T-helper 2 cell treated with Interferon-gamma antibody and Interleukin-4, amounts not matched to agents 5 μg/mL and 100 μg/mL, for 36 hours (primary cell): ENCODE results near the gene PGK2.
"Not testable (repeated sequence)": the region's sequence is repeated elsewhere in the genome, so short reads cannot be mapped to it uniquely, and the experiment has no call there.

ENCODE experiments used
- DNase-seq: peaks from one replicate; pipeline ENCODE4 v3.0.0; 2021; ENCODE audit warnings: low spot score
- H3K27ac Mint-ChIP-seq: one replicate; pipeline ENCODE4 v1.8.0; 2021; ENCODE audit warnings: mild to moderate bottlenecking, mixed read lengths
- H3K27me3 Mint-ChIP-seq: one replicate; pipeline ENCODE4 v1.8.0; 2021; ENCODE audit warnings: low read depth, mixed read lengths
- H3K36me3 Mint-ChIP-seq: one replicate; pipeline ENCODE4 v1.8.0; 2021; ENCODE audit warnings: low read depth, mixed read lengths
- H3K4me1 Mint-ChIP-seq: one replicate; pipeline ENCODE4 v1.8.0; 2021; ENCODE audit warnings: low read depth, mixed read lengths
- H3K4me3 Mint-ChIP-seq: one replicate; pipeline ENCODE4 v1.8.0; 2022; ENCODE audit warnings: mild to moderate bottlenecking, moderate library complexity, mixed read lengths
- H3K9me3 Mint-ChIP-seq: one replicate; pipeline ENCODE4 v1.8.0; 2021; ENCODE audit warnings: mixed read lengths

Gene PGK2

GRCh38 chr6:49787176-49787575 is at the start of gene PGK2:
PGK2 (minus strand) TSS chr6:49787285; CDS start chr6:49787187, 98 bp downstream.
- no peaks in the 10 kb centered on the region for H3K4me1 Mint-ChIP-seq
- no peak within 1 kb of the TSS for H3K27ac Mint-ChIP-seq
- H3K9me3 Mint-ChIP-seq = no peaks in the 10 kb centered on the region

GRCh38 chr6:49835140-49835539 is 48.1 kb upstream of the PGK2 start:
- no peaks in the 10 kb centered on the region for H3K4me1 Mint-ChIP-seq

More at GRCh38 chr6:49787176-49787575, at the start of gene PGK2:
- Mint-ChIP-seq H3K4me3 (no peak within 1 kb of the TSS), H3K36me3 (no peaks in the 10 kb centered on the region), H3K27me3 (no peaks in the 10 kb centered on the region)
- DNase-seq = no peak

GRCh38 chr6:49833386-49833785 is 46.3 kb upstream of the PGK2 start:
- no peak overlapping the region for H3K4me3 Mint-ChIP-seq
- no peaks in the 10 kb centered on the region for H3K4me1 Mint-ChIP-seq
- no peak for DNase-seq
- no peaks in the 10 kb centered on the region for H3K9me3 Mint-ChIP-seq
- H3K27ac Mint-ChIP-seq = no peak overlapping the region
- no peaks in the 10 kb centered on the region for H3K36me3 Mint-ChIP-seq
- no peaks in the 10 kb centered on the region for H3K27me3 Mint-ChIP-seq

More at GRCh38 chr6:49835140-49835539, 48.1 kb upstream of the PGK2 start:
- no peak overlapping the region for H3K4me3 Mint-ChIP-seq
- no peak overlapping the region for H3K27ac Mint-ChIP-seq
- H3K36me3 Mint-ChIP-seq = no peaks in the 10 kb centered on the region
- no peaks in the 10 kb centered on the region for H3K9me3 Mint-ChIP-seq
- H3K27me3 Mint-ChIP-seq = no peaks in the 10 kb centered on the region
- no peak for DNase-seq

GRCh38 chr6:49826743-49827406 is 39.8 kb upstream of the PGK2 start:
- H3K4me1 Mint-ChIP-seq = no peaks in the 10 kb centered on the region
- H3K9me3 Mint-ChIP-seq = no peaks in the 10 kb centered on the region
- no peak overlapping the region for H3K27ac Mint-ChIP-seq
- no peak for DNase-seq
- no peak overlapping the region for H3K4me3 Mint-ChIP-seq
- no peaks in the 10 kb centered on the region for H3K36me3 Mint-ChIP-seq
- no peaks in the 10 kb centered on the region for H3K27me3 Mint-ChIP-seq

- no peak for DNase-seq
- H3K27me3 Mint-ChIP-seq = no peaks in the 10 kb centered on the region
- no peaks in the 10 kb centered on the region for H3K36me3 Mint-ChIP-seq
- H3K9me3 Mint-ChIP-seq = no peaks in the 10 kb centered on the region
- H3K27ac Mint-ChIP-seq = no peak overlapping the region
- H3K4me3 Mint-ChIP-seq = no peak overlapping the region
- H3K4me1 Mint-ChIP-seq = no peaks in the 10 kb centered on the region
These were observed 28.1 kb upstream of the PGK2 start for GRCh38 chr6:49815166-49815565.

GRCh38 chr6:49813248-49813647 is 26.2 kb upstream of the PGK2 start:
- H3K27me3 Mint-ChIP-seq = no peaks in the 10 kb centered on the region
- no peak overlapping the region for H3K27ac Mint-ChIP-seq
- H3K4me3 Mint-ChIP-seq = no peak overlapping the region
- no peak for DNase-seq
- H3K9me3 Mint-ChIP-seq = no peaks in the 10 kb centered on the region
- no peaks in the 10 kb centered on the region for H3K4me1 Mint-ChIP-seq
- no peaks in the 10 kb centered on the region for H3K36me3 Mint-ChIP-seq

GRCh38 chr6:49806145-49806544 is 19.1 kb upstream of the PGK2 start:
- Mint-ChIP-seq H3K4me3 (no peak overlapping the region), H3K27me3 (no peaks in the 10 kb centered on the region), H3K9me3 (peaks cover 4% of the 10 kb centered on the region), H3K36me3 (no peaks in the 10 kb centered on the region), H3K4me1 (no peaks in the 10 kb centered on the region), H3K27ac (no peak overlapping the region)
- no peak for DNase-seq

- no peaks in the 10 kb centered on the region for H3K4me1 Mint-ChIP-seq
- H3K9me3 Mint-ChIP-seq = peaks cover 4% of the 10 kb centered on the region
- no peak for DNase-seq
- H3K36me3 Mint-ChIP-seq = no peaks in the 10 kb centered on the region
- no peak overlapping the region for H3K27ac Mint-ChIP-seq
- no peaks in the 10 kb centered on the region for H3K27me3 Mint-ChIP-seq
- no peak overlapping the region for H3K4me3 Mint-ChIP-seq
These were observed 18.2 kb upstream of the PGK2 start for GRCh38 chr6:49805246-49805645.

- no peaks in the 10 kb centered on the region for H3K27me3 Mint-ChIP-seq
- H3K9me3 Mint-ChIP-seq = peaks cover 4% of the 10 kb centered on the region
- no peak overlapping the region for H3K4me3 Mint-ChIP-seq
- H3K27ac Mint-ChIP-seq = no peak overlapping the region
- no peaks in the 10 kb centered on the region for H3K36me3 Mint-ChIP-seq
- H3K4me1 Mint-ChIP-seq = no peaks in the 10 kb centered on the region
- DNase-seq = no peak
These were observed 14.4 kb upstream of the PGK2 start for GRCh38 chr6:49801525-49801924.

GRCh38 chr6:49799090-49799489 is 12.0 kb upstream of the PGK2 start:
- Mint-ChIP-seq H3K27me3 (no peaks in the 10 kb centered on the region), H3K36me3 (no peaks in the 10 kb centered on the region), H3K9me3 (no peaks in the 10 kb centered on the region), H3K4me1 (no peaks in the 10 kb centered on the region), H3K27ac (no peak overlapping the region), H3K4me3 (no peak overlapping the region)
- no peak for DNase-seq

GRCh38 chr6:49796842-49797455 is 9.9 kb upstream of the PGK2 start:
- H3K27ac Mint-ChIP-seq, H3K36me3 Mint-ChIP-seq, H3K4me3 Mint-ChIP-seq, H3K9me3 Mint-ChIP-seq, H3K4me1 Mint-ChIP-seq, DNase-seq, H3K27me3 Mint-ChIP-seq: not testable (repeated sequence)

- no peak overlapping the region for H3K27ac Mint-ChIP-seq
- H3K9me3 Mint-ChIP-seq = no peaks in the 10 kb centered on the region
- DNase-seq = no peak
- no peak overlapping the region for H3K4me3 Mint-ChIP-seq
- H3K4me1 Mint-ChIP-seq = no peaks in the 10 kb centered on the region
- no peaks in the 10 kb centered on the region for H3K27me3 Mint-ChIP-seq
- H3K36me3 Mint-ChIP-seq = no peaks in the 10 kb centered on the region
These were observed 3.3 kb upstream of the PGK2 start for GRCh38 chr6:49790341-49790740.

- no peak overlapping the region for H3K27ac Mint-ChIP-seq
- no peak for DNase-seq
- H3K27me3 Mint-ChIP-seq = no peaks in the 10 kb centered on the region
- H3K9me3 Mint-ChIP-seq = no peaks in the 10 kb centered on the region
- no peaks in the 10 kb centered on the region for H3K36me3 Mint-ChIP-seq
- no peaks in the 10 kb centered on the region for H3K4me1 Mint-ChIP-seq
- H3K4me3 Mint-ChIP-seq = no peak overlapping the region
These were observed 2.8 kb downstream of the PGK2 start for GRCh38 chr6:49784272-49784671.

GRCh38 chr6:49782725-49783124 is 4.4 kb downstream of the PGK2 start:
- Mint-ChIP-seq H3K36me3 (no peaks in the 10 kb centered on the region), H3K27me3 (no peaks in the 10 kb centered on the region), H3K9me3 (no peaks in the 10 kb centered on the region), H3K4me3 (no peak overlapping the region), H3K4me1 (no peaks in the 10 kb centered on the region), H3K27ac (no peak overlapping the region)
- no peak for DNase-seq

GRCh38 chr6:49782293-49782692 is 4.8 kb downstream of the PGK2 start:
- DNase-seq = no peak
- no peaks in the 10 kb centered on the region for H3K9me3 Mint-ChIP-seq
- H3K4me1 Mint-ChIP-seq = no peaks in the 10 kb centered on the region
- H3K27ac Mint-ChIP-seq = no peak overlapping the region
- no peaks in the 10 kb centered on the region for H3K27me3 Mint-ChIP-seq
- no peak overlapping the region for H3K4me3 Mint-ChIP-seq
- no peaks in the 10 kb centered on the region for H3K36me3 Mint-ChIP-seq
